KMS-11 (cell line): ENCODE data around the gene SCN9A.

Experiments
- H2AFZ ChIP-seq: fragments of 200-600 bp; sonication (generic); 2 replicates; pipeline ENCODE4 v1.6.1; 2016; ENCODE audit warnings: antibody characterized with exemption, mixed run types, low read depth
- H3K27ac ChIP-seq: fragments of 200-600 bp; sonication (generic); 2 replicates; pipeline ENCODE4 v1.6.1; 2016; ENCODE audit warnings: mild to moderate bottlenecking, mixed run types
- H3K27me3 ChIP-seq: fragments of 200-600 bp; sonication (generic); 2 replicates; pipeline ENCODE4 v1.6.1; 2017; ENCODE audit warnings: mild to moderate bottlenecking, low read depth, mixed run types, moderate library complexity; ENCODE audit not compliant: insufficient read depth
- H3K36me3 ChIP-seq: fragments of 200-600 bp; sonication (generic); 2 replicates; pipeline ENCODE4 v1.6.1; 2017; ENCODE audit warnings: mild to moderate bottlenecking, mixed run types; ENCODE audit not compliant: insufficient read depth
- H3K4me1 ChIP-seq: fragments of 200-600 bp; sonication (generic); 2 replicates; pipeline ENCODE4 v1.6.1; 2016; ENCODE audit warnings: mild to moderate bottlenecking, low read depth, mixed run types; ENCODE audit not compliant: poor library complexity, severe bottlenecking
- H3K4me2 ChIP-seq: fragments of 200-600 bp; sonication (generic); 2 replicates; pipeline ENCODE4 v1.7.0; 2016; ENCODE audit warnings: mild to moderate bottlenecking, mixed run types
- H3K4me3 ChIP-seq: fragments of 200-600 bp; sonication (generic); IDR thresholded peaks from 2 replicates; pipeline ENCODE4 v1.6.1; 2017; ENCODE audit warnings: low read depth, low read length, mixed read lengths; ENCODE audit not compliant: insufficient read depth
- H3K79me2 ChIP-seq: fragments of 200-600 bp; sonication (generic); 2 replicates; pipeline ENCODE4 v1.6.1; 2016; ENCODE audit warnings: low read depth, mixed run types; ENCODE audit not compliant: insufficient read depth
- H3K9ac ChIP-seq: fragments of 200-600 bp; sonication (generic); 2 replicates; pipeline ENCODE4 v1.6.1; 2016; ENCODE audit warnings: mild to moderate bottlenecking, mixed run types
- H4K20me1 ChIP-seq: fragments of 200-600 bp; sonication (generic); 2 replicates; pipeline ENCODE4 v1.6.1; 2016; ENCODE audit warnings: mild to moderate bottlenecking, mixed run types; ENCODE audit not compliant: insufficient read depth
- TF ChIP-seq, protein P1 (sequence below): fragments of 200-600 bp; sonication (generic); conservative IDR thresholded peaks from 2 replicates; pipeline ENCODE4 v1.6.1; 2017; ENCODE audit warnings: low read depth, mild to moderate bottlenecking, antibody characterized with exemption, low read length, moderate library complexity, mixed read lengths

The SCN9A gene

DNA sequence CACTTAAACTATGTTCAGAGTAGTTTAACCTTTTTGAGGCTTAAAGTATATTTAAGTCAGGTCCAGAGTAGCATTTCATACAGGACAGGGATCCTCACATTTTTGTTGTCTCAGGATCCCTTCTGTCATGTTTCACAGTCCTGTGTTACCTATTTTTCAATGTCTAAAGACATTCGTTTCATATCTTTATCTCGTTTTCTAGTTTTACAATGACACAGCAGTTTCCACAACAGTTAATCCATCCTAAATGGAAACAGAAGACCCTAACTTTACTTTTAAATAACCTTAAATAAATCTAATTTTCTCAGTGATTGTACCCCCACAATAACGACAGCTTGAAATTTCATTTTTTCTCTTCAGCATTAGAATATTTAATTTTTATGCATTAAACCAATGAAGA, 17.3 kb upstream of the SCN9A start:
- no peak overlapping the region for H3K9ac ChIP-seq
- H4K20me1 ChIP-seq, result no peaks in the 10 kb centered on the region
- no peaks in the 10 kb centered on the region for H3K36me3 ChIP-seq
- H3K4me1 ChIP-seq, result no peaks in the 10 kb centered on the region
- H3K27ac ChIP-seq, result no peak overlapping the region
- TF ChIP-seq, protein P1, sequence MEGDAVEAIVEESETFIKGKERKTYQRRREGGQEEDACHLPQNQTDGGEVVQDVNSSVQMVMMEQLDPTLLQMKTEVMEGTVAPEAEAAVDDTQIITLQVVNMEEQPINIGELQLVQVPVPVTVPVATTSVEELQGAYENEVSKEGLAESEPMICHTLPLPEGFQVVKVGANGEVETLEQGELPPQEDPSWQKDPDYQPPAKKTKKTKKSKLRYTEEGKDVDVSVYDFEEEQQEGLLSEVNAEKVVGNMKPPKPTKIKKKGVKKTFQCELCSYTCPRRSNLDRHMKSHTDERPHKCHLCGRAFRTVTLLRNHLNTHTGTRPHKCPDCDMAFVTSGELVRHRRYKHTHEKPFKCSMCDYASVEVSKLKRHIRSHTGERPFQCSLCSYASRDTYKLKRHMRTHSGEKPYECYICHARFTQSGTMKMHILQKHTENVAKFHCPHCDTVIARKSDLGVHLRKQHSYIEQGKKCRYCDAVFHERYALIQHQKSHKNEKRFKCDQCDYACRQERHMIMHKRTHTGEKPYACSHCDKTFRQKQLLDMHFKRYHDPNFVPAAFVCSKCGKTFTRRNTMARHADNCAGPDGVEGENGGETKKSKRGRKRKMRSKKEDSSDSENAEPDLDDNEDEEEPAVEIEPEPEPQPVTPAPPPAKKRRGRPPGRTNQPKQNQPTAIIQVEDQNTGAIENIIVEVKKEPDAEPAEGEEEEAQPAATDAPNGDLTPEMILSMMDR, result no peak
- no peak overlapping the region for H3K4me3 ChIP-seq
- no peaks in the 10 kb centered on the region for H3K27me3 ChIP-seq
- no peaks in the 10 kb centered on the region for H3K79me2 ChIP-seq
- H3K4me2 ChIP-seq, result no peak overlapping the region
- no peak overlapping the region for H2AFZ ChIP-seq

DNA sequence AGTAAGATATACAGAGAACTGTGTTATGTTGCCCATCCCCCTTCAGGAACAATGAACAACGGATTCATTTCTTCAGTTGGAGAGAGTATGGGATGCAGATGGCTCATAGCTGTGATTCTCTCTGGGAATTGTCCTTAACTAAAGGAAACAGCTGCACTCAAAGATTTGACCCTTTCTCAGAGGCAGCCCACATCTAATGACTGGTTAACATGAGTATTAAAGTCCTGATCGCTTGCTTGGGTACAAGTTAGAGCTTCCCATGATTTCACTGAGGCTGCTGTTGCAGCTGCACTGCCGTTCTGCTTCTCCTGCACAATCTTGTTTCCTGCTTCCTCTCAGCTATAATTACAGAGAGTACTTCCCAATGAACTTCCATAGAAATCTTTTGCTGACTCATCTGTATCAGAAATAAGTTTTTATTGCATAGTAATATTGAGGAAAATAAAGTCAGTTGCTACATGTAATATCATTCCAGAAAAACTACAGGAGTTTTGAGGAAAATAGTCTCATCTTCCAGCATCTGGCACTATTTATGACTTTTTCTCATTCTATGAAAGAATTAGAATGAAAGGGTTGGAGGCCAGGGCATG, 12.8 kb upstream of the SCN9A start:
- Histone ChIP-seq H2AFZ (no peak overlapping the region), H3K79me2 (no peaks in the 10 kb centered on the region), H3K27me3 (no peaks in the 10 kb centered on the region), H3K9ac (no peak overlapping the region), H4K20me1 (no peaks in the 10 kb centered on the region), H3K4me1 (peaks cover 8% of the 10 kb centered on the region), H3K27ac (no peak overlapping the region), H3K4me3 (no peak overlapping the region), H3K36me3 (no peaks in the 10 kb centered on the region), H3K4me2 (no peak overlapping the region)
- TF ChIP-seq, protein P1, result no peak

DNA sequence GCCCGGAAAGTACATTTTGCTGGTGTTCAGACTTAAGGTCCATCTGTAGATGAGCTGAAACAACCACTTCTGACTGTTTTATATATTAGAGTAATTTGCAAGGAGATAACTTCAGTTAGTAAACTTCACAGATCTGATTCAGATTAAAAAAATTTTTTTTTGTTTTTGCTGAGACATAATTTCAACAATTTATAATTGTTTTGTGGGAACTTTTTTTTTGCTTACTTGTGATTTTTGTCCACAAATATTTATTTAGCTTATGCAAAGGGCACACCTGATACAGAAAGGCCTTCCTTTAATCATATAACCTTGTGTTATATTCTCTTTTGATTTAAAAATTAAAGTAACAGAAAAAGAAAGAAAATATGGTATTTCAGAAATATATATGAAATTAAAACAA, 9.6 kb upstream of the SCN9A start:
- Histone ChIP-seq H3K36me3 (no peaks in the 10 kb centered on the region), H4K20me1 (no peaks in the 10 kb centered on the region), H3K9ac (no peak overlapping the region), H3K27me3 (no peaks in the 10 kb centered on the region), H3K79me2 (no peaks in the 10 kb centered on the region), H3K4me2 (no peak overlapping the region), H2AFZ (no peak overlapping the region), H3K27ac (no peak overlapping the region), H3K4me3 (no peak overlapping the region), H3K4me1 (peaks cover 8% of the 10 kb centered on the region)
- TF ChIP-seq, protein P1, result no peak

DNA sequence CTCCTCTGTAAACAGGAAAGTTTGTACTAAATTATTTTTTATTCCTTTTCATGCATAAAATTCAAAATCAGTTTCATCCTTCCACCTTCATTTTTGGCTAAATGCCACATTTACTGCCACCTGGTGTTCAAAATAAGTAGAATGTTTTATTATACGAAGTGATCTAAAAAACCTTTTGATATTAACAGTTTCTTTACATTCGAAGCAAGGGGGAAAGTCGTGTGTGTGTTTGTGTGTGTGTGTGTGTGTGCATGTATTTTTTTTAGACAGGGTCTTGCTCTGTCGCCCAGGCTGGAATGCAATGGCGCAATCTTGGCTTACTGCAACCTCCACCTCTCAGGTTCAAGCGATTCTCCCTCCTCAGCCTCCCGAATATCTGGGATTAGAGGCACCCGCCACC, 9.0 kb upstream of the SCN9A start:
- Histone ChIP-seq H3K4me3 (no peak overlapping the region), H3K4me1 (peaks cover 8% of the 10 kb centered on the region), H3K79me2 (no peaks in the 10 kb centered on the region), H3K9ac (no peak overlapping the region), H2AFZ (no peak overlapping the region), H3K36me3 (no peaks in the 10 kb centered on the region), H3K27me3 (no peaks in the 10 kb centered on the region), H3K27ac (no peak overlapping the region), H3K4me2 (no peak overlapping the region), H4K20me1 (no peaks in the 10 kb centered on the region)
- TF ChIP-seq, protein P1, result peak; percentile 76
